HEK293 (cell line): ENCODE measurements around the gene PDE4D.

Source experiments
- CTCF ChIP-seq: fragments of 450-650 bp; formaldehyde crosslinking; IDR thresholded peaks from 2 replicates; pipeline ENCODE4 v1.5.1; 2016; ENCODE audit warnings: missing biosample characterization, missing genetic modification characterization
- YY1 ChIP-seq: fragments of 450-650 bp; formaldehyde crosslinking; IDR thresholded peaks from 2 replicates; pipeline ENCODE4 v1.5.1; 2018; ENCODE audit warnings: missing biosample characterization, missing genetic modification characterization
- ZNF10 ChIP-seq: fragments of 450-650 bp; formaldehyde crosslinking; IDR thresholded peaks from 2 replicates; pipeline ENCODE4 v1.5.1; 2017; ENCODE audit warnings: missing biosample characterization, missing genetic modification characterization
- ZNF26 ChIP-seq: fragments of 450-650 bp; formaldehyde crosslinking; IDR thresholded peaks from 2 replicates; pipeline ENCODE4 v1.5.1; 2016; ENCODE audit warnings: missing biosample characterization, missing genetic modification characterization
- ZNF514 ChIP-seq: fragments of 450-650 bp; formaldehyde crosslinking; IDR thresholded peaks from 2 replicates; pipeline ENCODE4 v1.5.1; 2016; ENCODE audit warnings: missing biosample characterization, missing genetic modification characterization

- TF ChIP-seq CTCF (tag by site-specific recombination), result no peak
- no peak for TF ChIP-seq ZNF10 (tag by site-specific recombination)
- TF ChIP-seq YY1 (tag by site-specific recombination), result no peak
- no peak for TF ChIP-seq ZNF514
- TF ChIP-seq ZNF26 (tag by site-specific recombination), result no peak
These were observed 405.5 kb downstream of the PDE4D start for GRCh38 chr5:59487772-59488729.
